Measurements from ENCODE around the gene SON. TPM values are rescaled to one million over a fixed set of nuclear protein-coding genes. Genes with fewer than 3 reads are reported as not detected.
"Not testable (repeated sequence)": the region's sequence is repeated elsewhere in the genome, so short reads cannot be mapped to it uniquely, and the experiment has no call there.

SON gene
- total RNA-seq, 1 experiment from 2014 or later = 328 TPM

DNA sequence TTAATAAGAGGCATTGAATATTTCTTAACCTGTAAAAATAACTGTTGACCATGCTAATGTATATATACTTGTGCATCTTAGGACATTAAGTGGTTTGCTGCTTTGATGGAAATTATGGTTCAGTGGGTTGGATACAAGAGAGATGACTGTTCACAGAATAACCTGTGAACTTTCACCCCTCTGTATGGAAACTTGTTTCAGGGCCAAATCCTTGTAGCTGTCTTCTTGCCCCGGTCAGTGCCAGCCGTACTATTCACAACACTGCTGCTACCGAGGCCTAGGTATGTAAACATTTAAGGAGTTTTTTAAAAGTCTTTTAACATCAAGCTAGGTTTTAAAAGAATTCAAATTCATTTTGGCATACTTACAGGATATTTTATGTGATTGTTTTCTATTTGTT lies 29.5 kb downstream of the SON start:
- H3K27me3 ChIP-seq (replicated peaks; ENCODE audit: insufficient read depth, low read depth, low read length, poor library complexity) = no peaks in the 10 kb centered on the region
- TF ChIP-seq EZH2 (IDR thresholded peaks at IDR 0.05; ENCODE audit: borderline replicate concordance, low read depth, low read length, poor library complexity, severe bottlenecking) = no peak
- no peak overlapping the region for H3K4me3 ChIP-seq (ENCODE audit: low read depth, low read length, poor library complexity, severe bottlenecking)
- H3K4me1 ChIP-seq (ENCODE audit: insufficient read depth, low read length, poor library complexity, severe bottlenecking) = no peaks in the 10 kb centered on the region
- BruUV-seq (replicated peaks) = no TSS peak
- H3K9me3 ChIP-seq (ENCODE audit: low read depth, low read length, poor library complexity, severe bottlenecking) = no peaks in the 10 kb centered on the region
- H3K27ac ChIP-seq (ENCODE audit: low read depth, low read length, poor library complexity, severe bottlenecking) = no peak overlapping the region
- H3K36me3 ChIP-seq (ENCODE audit: insufficient read depth, low read length, poor library complexity, severe bottlenecking) = peaks cover 98% of the 10 kb centered on the region
- ChIA-PET CTCF (no interaction called here), POLR2A (ENCODE audit: low non-redundant PET) (no interaction called here)
- intact Hi-C loops (cut with micrococcal nuclease; ENCODE audit: unreplicated experiment) = no loop called here
- no peak for DNase-seq (ENCODE audit: low spot score)

DNA sequence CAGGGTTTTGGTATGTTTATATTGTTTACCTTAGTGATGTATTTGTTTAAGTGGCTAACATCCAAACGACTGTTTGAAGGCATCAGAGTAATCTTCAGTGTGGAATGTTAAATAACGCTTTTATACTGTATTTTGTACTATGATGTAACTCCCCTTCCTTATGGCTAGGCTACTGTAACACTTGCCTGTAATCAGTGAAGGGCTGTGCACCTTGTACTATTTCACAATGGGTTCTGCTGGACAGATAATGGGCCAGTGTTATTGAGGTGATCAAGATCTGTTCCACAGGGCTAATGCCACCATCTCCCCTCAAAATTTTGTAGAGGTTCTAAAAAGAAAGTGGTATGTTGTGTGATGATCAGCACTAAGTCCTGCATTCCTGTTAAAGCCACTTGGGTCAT lies 33.9 kb downstream of the SON start:
- intact Hi-C loops (cut with micrococcal nuclease; ENCODE audit: unreplicated experiment); DNase-seq (ENCODE audit: low spot score); H3K4me3 ChIP-seq (ENCODE audit: low read depth, low read length, poor library complexity, severe bottlenecking); H3K4me1 ChIP-seq (ENCODE audit: insufficient read depth, low read length, poor library complexity, severe bottlenecking); CTCF ChIA-PET; H3K27ac ChIP-seq (ENCODE audit: low read depth, low read length, poor library complexity, severe bottlenecking); H3K27me3 ChIP-seq (replicated peaks; ENCODE audit: insufficient read depth, low read depth, low read length, poor library complexity); H3K9me3 ChIP-seq (ENCODE audit: low read depth, low read length, poor library complexity, severe bottlenecking): not testable (repeated sequence)
- POLR2A ChIA-PET (ENCODE audit: low non-redundant PET) = interaction anchor here (0.6 kb wide), 1 partner anchor 214 kb away, joined by 4 read pairs; no protein-coding TSS in a partner anchor
- TSS peak; percentile 62 for BruUV-seq (replicated peaks)
- peaks cover 88% of the 10 kb centered on the region for H3K36me3 ChIP-seq (ENCODE audit: insufficient read depth, low read length, poor library complexity, severe bottlenecking)

DNA sequence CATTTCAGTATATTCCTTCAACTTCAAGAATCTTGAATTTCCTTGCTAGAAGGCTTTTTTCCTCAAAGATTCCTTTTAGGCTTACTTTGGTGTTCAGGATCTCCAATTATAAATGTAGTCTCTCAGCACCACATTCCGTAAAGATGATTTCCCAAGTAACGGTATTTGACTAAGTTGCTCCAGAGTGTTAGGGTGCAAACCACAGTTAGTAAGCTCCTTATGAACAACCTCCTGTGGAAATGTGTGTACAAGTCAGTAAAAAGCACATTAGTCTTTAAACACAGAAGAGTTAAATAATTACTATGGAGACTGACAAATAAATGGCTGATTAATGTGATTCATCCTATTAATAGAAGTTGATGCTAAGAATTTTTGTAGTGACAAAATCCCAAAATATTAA lies 35.4 kb downstream of the SON start:
- Histone ChIP-seq H3K27me3 (replicated peaks; ENCODE audit: insufficient read depth, low read depth, low read length, poor library complexity) (no peaks in the 10 kb centered on the region), H3K4me3 (ENCODE audit: low read depth, low read length, poor library complexity, severe bottlenecking) (no peak overlapping the region), H3K27ac (ENCODE audit: low read depth, low read length, poor library complexity, severe bottlenecking) (no peak overlapping the region), H3K9me3 (ENCODE audit: low read depth, low read length, poor library complexity, severe bottlenecking) (no peaks in the 10 kb centered on the region), H3K4me1 (ENCODE audit: insufficient read depth, low read length, poor library complexity, severe bottlenecking) (no peaks in the 10 kb centered on the region), H3K36me3 (ENCODE audit: insufficient read depth, low read length, poor library complexity, severe bottlenecking) (peaks cover 84% of the 10 kb centered on the region)
- TF ChIP-seq, protein P1, sequence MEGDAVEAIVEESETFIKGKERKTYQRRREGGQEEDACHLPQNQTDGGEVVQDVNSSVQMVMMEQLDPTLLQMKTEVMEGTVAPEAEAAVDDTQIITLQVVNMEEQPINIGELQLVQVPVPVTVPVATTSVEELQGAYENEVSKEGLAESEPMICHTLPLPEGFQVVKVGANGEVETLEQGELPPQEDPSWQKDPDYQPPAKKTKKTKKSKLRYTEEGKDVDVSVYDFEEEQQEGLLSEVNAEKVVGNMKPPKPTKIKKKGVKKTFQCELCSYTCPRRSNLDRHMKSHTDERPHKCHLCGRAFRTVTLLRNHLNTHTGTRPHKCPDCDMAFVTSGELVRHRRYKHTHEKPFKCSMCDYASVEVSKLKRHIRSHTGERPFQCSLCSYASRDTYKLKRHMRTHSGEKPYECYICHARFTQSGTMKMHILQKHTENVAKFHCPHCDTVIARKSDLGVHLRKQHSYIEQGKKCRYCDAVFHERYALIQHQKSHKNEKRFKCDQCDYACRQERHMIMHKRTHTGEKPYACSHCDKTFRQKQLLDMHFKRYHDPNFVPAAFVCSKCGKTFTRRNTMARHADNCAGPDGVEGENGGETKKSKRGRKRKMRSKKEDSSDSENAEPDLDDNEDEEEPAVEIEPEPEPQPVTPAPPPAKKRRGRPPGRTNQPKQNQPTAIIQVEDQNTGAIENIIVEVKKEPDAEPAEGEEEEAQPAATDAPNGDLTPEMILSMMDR (conservative IDR thresholded peaks at IDR 0.05; ENCODE audit: low read depth, low read length) = no peak
- no peak for TF ChIP-seq EZH2 (IDR thresholded peaks at IDR 0.05; ENCODE audit: borderline replicate concordance, low read depth, low read length, poor library complexity, severe bottlenecking)
- ChIA-PET CTCF (no interaction called here), POLR2A (ENCODE audit: low non-redundant PET) (no interaction called here)
- no peak for DNase-seq (ENCODE audit: low spot score)
- intact Hi-C loops (cut with micrococcal nuclease; ENCODE audit: unreplicated experiment) = no loop called here
- no TSS peak for BruUV-seq (replicated peaks)

DNA sequence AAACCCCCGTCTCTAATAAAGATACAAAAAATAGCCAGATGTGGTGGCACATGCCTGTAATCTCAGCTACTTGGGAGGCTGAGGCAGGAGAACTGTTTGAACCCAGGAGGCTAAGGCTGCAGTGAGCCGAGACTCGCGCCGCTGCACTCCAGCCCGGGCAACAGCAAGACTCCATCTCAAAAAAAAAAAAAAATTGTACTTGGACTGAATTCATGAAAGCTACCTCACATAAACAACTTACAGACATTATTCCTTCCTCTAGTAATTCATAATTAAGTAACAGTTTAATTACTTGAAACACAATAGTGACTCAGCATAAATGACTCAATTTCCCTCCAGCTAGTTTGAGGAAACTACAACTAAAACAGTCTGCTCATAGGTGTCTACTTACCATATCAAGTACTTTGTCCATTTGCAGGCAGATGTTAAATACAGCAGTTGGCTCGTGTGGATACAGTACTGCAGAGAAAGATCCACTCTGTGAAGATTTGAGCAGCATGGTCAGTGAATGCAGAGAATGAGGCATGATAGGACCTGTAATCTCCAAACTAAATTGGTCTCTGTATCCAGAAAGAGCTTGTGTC lies 36.2 kb downstream of the SON start:
- BruUV-seq (replicated peaks) = no TSS peak
- Histone ChIP-seq H3K36me3 (ENCODE audit: insufficient read depth, low read length, poor library complexity, severe bottlenecking) (peaks cover 82% of the 10 kb centered on the region), H3K27me3 (replicated peaks; ENCODE audit: insufficient read depth, low read depth, low read length, poor library complexity) (no peaks in the 10 kb centered on the region), H3K4me3 (ENCODE audit: low read depth, low read length, poor library complexity, severe bottlenecking) (no peak overlapping the region), H3K9me3 (ENCODE audit: low read depth, low read length, poor library complexity, severe bottlenecking) (no peaks in the 10 kb centered on the region), H3K4me1 (ENCODE audit: insufficient read depth, low read length, poor library complexity, severe bottlenecking) (no peaks in the 10 kb centered on the region), H3K27ac (ENCODE audit: low read depth, low read length, poor library complexity, severe bottlenecking) (peak overlapping the region; percentile 68)
- no peak for TF ChIP-seq EZH2 (IDR thresholded peaks at IDR 0.05; ENCODE audit: borderline replicate concordance, low read depth, low read length, poor library complexity, severe bottlenecking)
- TF ChIP-seq, protein P1 (conservative IDR thresholded peaks at IDR 0.05; ENCODE audit: low read depth, low read length) = no peak
- intact Hi-C loops (cut with micrococcal nuclease; ENCODE audit: unreplicated experiment) = no loop called here
- DNase-seq (ENCODE audit: low spot score) = no peak
- ChIA-PET CTCF (no interaction called here), POLR2A (ENCODE audit: low non-redundant PET) (interaction anchor here (0.7 kb wide), 1 partner anchor 23 kb away, joined by 3 read pairs; no protein-coding TSS in a partner anchor)
